HepG2 (cell line): ENCODE data around the gene ZDHHC7. TPM values are rescaled to one million over a fixed set of nuclear protein-coding genes. Genes with fewer than 3 reads are reported as not detected.

Experiments
- ATAC-seq: fragments of 200-7000 bp; cut with Tn5 transposase; 3 replicates; pipeline ENCODE4 v1.9.1; 2020; ENCODE audit warnings: mild to moderate bottlenecking, moderate library complexity
- BruUV-seq: library from RNA; stranded (reverse); fragments of 400-500 nt; replicated peaks from 2 replicates; lab custom pipeline; 2021; lab: Mats Ljungman, UMichigan
- CTCF ChIA-PET: fragments of 300-600 bp; formaldehyde crosslinking; extraction: SDS; loops from one replicate; lab custom pipeline; 2021; ENCODE audit warnings: low total read pairs, inconsistent platforms, low intra/inter-chr PET ratio; lab: Yijun Ruan, JAX
- POLR2A ChIA-PET: fragments of 350-600 bp; sonication (Branson Sonifier 250); formaldehyde crosslinking; loops from one replicate; lab custom pipeline; 2020; ENCODE audit warnings: antibody characterized with exemption, inconsistent platforms; lab: Yijun Ruan, JAX
- DNase-seq: peaks from one replicate; pipeline ENCODE4 v3.0.0-alpha.2; 2015; ENCODE audit warnings: low spot score
- FAIRE-seq: peaks from 3 replicates; lab custom pipeline; 2011; peaks lifted over from hg19 to GRCh38; lab: Jason Lieb, UNC
- H2AFZ ChIP-seq: one replicate; pipeline ENCODE4 v1.6.1; 2011; ENCODE audit warnings: low read length, inconsistent platforms
- H3K27ac ChIP-seq: fragments of 300-600 bp; 3 replicates; pipeline ENCODE4 v1.8.0; 2011; ENCODE audit warnings: mixed run types, mild to moderate bottlenecking, mixed read lengths, low read length, inconsistent platforms; ENCODE audit not compliant: insufficient read depth; ENCODE audit errors: extremely low read length
- H3K27me3 ChIP-seq, 2 experiments: fragments of 200-600 bp in 1 of 2; 2 replicates in 1 of 2; 3 replicates in 1 of 2; pipeline versions ENCODE4 v1.6.0 to v1.8.0; 2011; ENCODE audit warnings: low read length in 2 of 2, mild to moderate bottlenecking in 2 of 2, moderate library complexity in 2 of 2, inconsistent platforms in 1 of 2; ENCODE audit not compliant: insufficient read depth in 2 of 2, control insufficient read depth in 1 of 2
- H3K36me3 ChIP-seq, 2 experiments: fragments of 200-600 bp in 1 of 2; replicated peaks in 1 of 2; 2 replicates in 1 of 2; 3 replicates in 1 of 2; pipeline versions ENCODE4 v1.5.1 to v1.8.0; 2011; ENCODE audit warnings: low read length in 2 of 2, inconsistent platforms in 1 of 2; ENCODE audit not compliant: insufficient read depth in 2 of 2, control insufficient read depth in 1 of 2
- H3K4me1 ChIP-seq: 2 replicates; pipeline ENCODE4 v1.5.1; 2012; ENCODE audit warnings: low read length, inconsistent platforms; ENCODE audit not compliant: insufficient read depth
- H3K4me2 ChIP-seq: 2 replicates; pipeline ENCODE4 v1.6.0; 2011; ENCODE audit warnings: low read depth, low read length, inconsistent platforms
- H3K4me3 ChIP-seq, 3 experiments: fragments of 200-600 bp in 1 of 3; sonication (generic), shearing (Covaris generic) in 1 of 3; replicated peaks in 1 of 3; 2 replicates each; pipeline ENCODE4 v1.5.1; 2011 to 2016; ENCODE audit warnings: low read length in 3 of 3, inconsistent platforms in 2 of 3, low read depth in 2 of 3, mild to moderate bottlenecking in 2 of 3, control low read depth in 1 of 3, mixed read lengths in 1 of 3; ENCODE audit not compliant: insufficient read depth in 1 of 3
- H3K79me2 ChIP-seq: one replicate; pipeline ENCODE4 v1.6.1; 2011; ENCODE audit warnings: low read length, inconsistent platforms; ENCODE audit not compliant: insufficient read depth
- H3K9ac ChIP-seq: 2 replicates; pipeline ENCODE4 v1.6.0; 2011; ENCODE audit warnings: mild to moderate bottlenecking, low read depth, low read length, inconsistent platforms; ENCODE audit not compliant: insufficient read depth
- H3K9me3 ChIP-seq: 2 replicates; pipeline ENCODE4 v1.5.1; 2012; ENCODE audit warnings: mild to moderate bottlenecking, low read length
- H4K20me1 ChIP-seq: 2 replicates; pipeline ENCODE4 v1.6.0; 2011; ENCODE audit warnings: inconsistent platforms, mild to moderate bottlenecking, low read length, moderate library complexity; ENCODE audit not compliant: insufficient read depth
- ARNT2 ChIP-seq: sonication (generic); formaldehyde crosslinking; IDR thresholded peaks from 2 replicates; pipeline ENCODE4 v1.8.0; 2022; ENCODE audit warnings: mild to moderate bottlenecking, low read depth, missing genetic modification reagents, moderate library complexity
- CBX1 ChIP-seq: IDR thresholded peaks from one replicate; pipeline ENCODE4 v1.6.1; 2016; ENCODE audit warnings: antibody characterized with exemption, low read depth
- ERF ChIP-seq: IDR thresholded peaks from 2 replicates; pipeline ENCODE4 v1.6.1; 2018; ENCODE audit warnings: missing biosample characterization, missing genetic modification reagents
- KDM6A ChIP-seq: IDR thresholded peaks from 2 replicates; pipeline ENCODE4 v1.6.1; 2016; ENCODE audit warnings: low read depth
- NPAS2 ChIP-seq: sonication (generic); formaldehyde crosslinking; IDR thresholded peaks from 2 replicates; pipeline ENCODE4 v1.8.0; 2022; ENCODE audit warnings: mild to moderate bottlenecking, missing genetic modification reagents, borderline replicate concordance
- PHF8 ChIP-seq: sonication (generic); formaldehyde crosslinking; IDR thresholded peaks from 2 replicates; pipeline ENCODE4 v1.5.0; 2020; ENCODE audit warnings: missing genetic modification reagents
- SMC3 ChIP-seq: IDR thresholded peaks from 2 replicates; pipeline ENCODE4 v1.6.1; 2011; ENCODE audit warnings: low read length, improper control_type of control experiment
- STAG1 ChIP-seq: sonication (generic); formaldehyde crosslinking; IDR thresholded peaks from 2 replicates; pipeline ENCODE4 v1.4.0; 2020; ENCODE audit warnings: missing genetic modification reagents
- TSC22D2 ChIP-seq: sonication (generic); formaldehyde crosslinking; IDR thresholded peaks from 2 replicates; pipeline ENCODE4 v1.5.1; 2020; ENCODE audit warnings: missing genetic modification reagents, mild to moderate bottlenecking, borderline replicate concordance
- ZBTB38 ChIP-seq: sonication (generic); formaldehyde crosslinking; IDR thresholded peaks from 2 replicates; pipeline ENCODE4 v1.5.1; 2020; ENCODE audit warnings: mild to moderate bottlenecking, missing genetic modification reagents
- ZNF598 ChIP-seq: sonication (generic); formaldehyde crosslinking; IDR thresholded peaks from 2 replicates; pipeline ENCODE4 v1.5.1; 2020; ENCODE audit warnings: mild to moderate bottlenecking, missing genetic modification reagents, borderline replicate concordance
- ZNF607 ChIP-seq: sonication (generic); formaldehyde crosslinking; IDR thresholded peaks from 2 replicates; pipeline ENCODE4 v1.5.1; 2020; ENCODE audit warnings: missing genetic modification reagents, mild to moderate bottlenecking, borderline replicate concordance
- ZNF713 ChIP-seq: sonication (generic); formaldehyde crosslinking; IDR thresholded peaks from 2 replicates; pipeline ENCODE4 v1.4.0; 2020; ENCODE audit warnings: mild to moderate bottlenecking, missing genetic modification reagents
- ZNF816 ChIP-seq: sonication (generic); formaldehyde crosslinking; IDR thresholded peaks from 2 replicates; pipeline ENCODE4 v1.8.0; 2022; ENCODE audit warnings: missing genetic modification reagents, mild to moderate bottlenecking, borderline replicate concordance
- ZNF891 ChIP-seq: sonication (generic); formaldehyde crosslinking; IDR thresholded peaks from 2 replicates; pipeline ENCODE4 v1.5.0; 2020; ENCODE audit warnings: mild to moderate bottlenecking, missing genetic modification reagents
- WGBS: methylation state at CpG from one replicate; pipeline ENCODE4 v1.1.6; 2017; ENCODE audit warnings: low lambda C conversion rate; 5-methylcytosine and 5-hydroxymethylcytosine counted together
- in situ Hi-C: cut with HindIII; loops from 2 replicates; pipeline ENCODE4 v1.10.0; 2017; ENCODE audit warnings: low pct_unique_long_range_greater_than_20kb; ENCODE audit not compliant: extremely low pct_ligation_motif_present
- intact Hi-C: fragments of 100-400 bp; cut with micrococcal nuclease; formaldehyde crosslinking; loops from one replicate; pipeline ENCODE4 v1.10.0; 2022; ENCODE audit not compliant: unreplicated experiment
- polyA plus RNA-seq, 8 experiments: library from polyadenylated mRNA; depleted of rRNA in 3 of 8; stranded (reverse) in 7 of 8; unstranded in 1 of 8; fragments of >200 nt; fragmentation: Illumina TruSeq in 4 of 8; extraction: Trizol in 4 of 8; gene quantifications; 2 replicates each; pipeline versions ENCODE4 v1.2.1 to v1.2.3, GENCODE V29; 2011 to 2016; ENCODE audit warnings: low read depth in 4 of 8, missing spikeins in 1 of 8, mixed read lengths in 1 of 8; ENCODE audit not compliant: insufficient read depth in 1 of 8
- total RNA-seq, 5 experiments: library from RNA; depleted of rRNA; stranded (reverse); fragments of >200 nt; fragmentation: Illumina TruSeq; extraction: Trizol; gene quantifications; 2 replicates each; pipeline ENCODE4 v1.2.3, GENCODE V29; 2016; ENCODE audit warnings: low read depth in 1 of 5
- TF ChIP-seq, protein P1 (sequence below): sonication (generic); formaldehyde crosslinking; conservative IDR thresholded peaks from 2 replicates; pipeline ENCODE4 v1.4.0; 2020; ENCODE audit warnings: missing genetic modification reagents
- TF ChIP-seq, protein P2 (sequence below), 2 experiments: sonication (generic) in 1 of 2; formaldehyde crosslinking in 1 of 2; IDR thresholded peaks; 2 replicates each; pipeline versions ENCODE4 v1.4.0 to v1.6.1; 2016 to 2020; ENCODE audit warnings: borderline replicate concordance in 1 of 2, low read depth in 1 of 2, mild to moderate bottlenecking in 1 of 2, missing genetic modification reagents in 1 of 2

The ZDHHC7 gene
- total and polyA plus RNA-seq, 2 of the 13 experiments (the other 11 are each of a cell fraction or from before 2014, with no cell fraction given): 46.8 to 67.6 TPM

DNA sequence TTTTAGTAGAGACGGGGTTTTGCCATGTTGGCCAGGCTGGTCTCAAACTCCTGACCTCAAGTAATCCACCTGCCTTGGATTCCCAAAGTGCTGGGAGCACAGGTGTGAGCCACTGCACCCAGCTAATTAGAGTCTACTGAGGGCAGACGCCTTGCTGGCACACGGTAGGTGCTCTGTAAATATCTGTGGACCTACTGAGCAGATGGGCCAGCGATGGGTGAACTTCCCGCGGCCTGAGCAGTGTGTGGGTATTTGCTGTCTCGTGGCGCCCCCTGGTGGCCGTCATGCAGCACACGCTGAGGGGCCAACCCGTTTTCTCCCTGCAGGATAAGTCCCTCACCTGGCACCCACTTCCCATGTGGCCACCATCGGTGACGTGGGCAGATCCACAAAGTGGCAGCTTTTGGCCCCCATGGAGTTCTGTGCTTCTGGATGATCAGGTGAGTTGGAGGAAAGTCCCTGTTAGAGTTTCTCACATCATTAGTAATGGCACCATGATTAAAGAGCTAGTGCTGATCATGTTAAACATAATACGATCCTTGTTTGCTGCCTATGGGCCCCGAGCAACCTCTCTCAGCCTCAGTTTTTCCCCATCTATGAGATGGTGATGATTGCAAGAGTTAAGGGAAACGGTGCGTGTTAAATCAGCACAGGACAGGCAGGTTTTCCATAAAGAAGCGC is 40.7 kb downstream of the ZDHHC7 start:
- no peaks in the 10 kb centered on the region for H4K20me1 ChIP-seq
- WGBS: 32% methylated on average over 11 of the region's 18 CpGs
- H3K9ac ChIP-seq: no peak overlapping the region
- no peaks in the 10 kb centered on the region for H3K79me2 ChIP-seq
- ATAC-seq: peak; percentile 95
- intact Hi-C loops (loop anchor here (1.0 to 2.0 kb wide), 3 partner anchors 18 to 216 kb away; no protein-coding TSS in a partner anchor), in situ Hi-C loops (loop anchor here (5.0 kb wide), 1 partner anchor 213 kb away; no protein-coding TSS in a partner anchor)
- ChIA-PET CTCF (interaction anchor here (0.8 to 3.9 kb wide), 7 partner anchors 12 to 232 kb away, joined by 3 to 49 read pairs (median 7); no protein-coding TSS in a partner anchor), POLR2A (interaction anchor here (0.7 to 1.2 kb wide), 3 partner anchors 24 to 217 kb away, joined by 3 to 4 read pairs (median 3); no protein-coding TSS in a partner anchor)
- no peak overlapping the region for H3K27ac ChIP-seq
- DNase-seq: peak; percentile 73
- BruUV-seq: no TSS peak
- peaks cover 8 to 19% of the 10 kb centered on the region in 2 experiments for H3K36me3 ChIP-seq
- no peak overlapping the region for H2AFZ ChIP-seq
- no peak overlapping the region for H3K4me2 ChIP-seq
- no peak overlapping the region for H3K4me3 ChIP-seq
- peaks cover 7% of the 10 kb centered on the region for H3K4me1 ChIP-seq
- H3K27me3 ChIP-seq: peaks cover 0 to 14% of the 10 kb centered on the region in 2 experiments; a peak in 2 of 5 replicates
- peak; percentile 83 for FAIRE-seq
- no peaks in the 10 kb centered on the region for H3K9me3 ChIP-seq
- TF ChIP-seq KDM6A: no peak
- TF ChIP-seq TSC22D2 (CRISPR knock-in tag): peak; percentile 51; the same call in 1 of the 2 replicates
- peak; percentile 53; the same call in 1 of the 2 replicates for TF ChIP-seq ZNF816 (CRISPR knock-in tag)
- 0 out of 2 replicates have a peak, but pooled peaks have one; percentile 36 for TF ChIP-seq ERF (CRISPR knock-in tag)
- peak; percentile 80 for TF ChIP-seq SMC3
- peak; percentile 53; the same call in 1 of the 2 replicates for TF ChIP-seq ZNF891
- peak; percentile 44; the same call in 1 of the 2 replicates for TF ChIP-seq ZBTB38 (CRISPR knock-in tag)
- 0 out of 2 replicates have a peak, but pooled peaks have one; percentile 22 for TF ChIP-seq ZNF607 (CRISPR knock-in tag)
- TF ChIP-seq STAG1 (CRISPR knock-in tag): peak; percentile 96
- TF ChIP-seq ZNF598: 0 out of 2 replicates have a peak, but pooled peaks have one; percentile 23
- TF ChIP-seq NPAS2 (CRISPR knock-in tag): no peak
- TF ChIP-seq, protein P1, sequence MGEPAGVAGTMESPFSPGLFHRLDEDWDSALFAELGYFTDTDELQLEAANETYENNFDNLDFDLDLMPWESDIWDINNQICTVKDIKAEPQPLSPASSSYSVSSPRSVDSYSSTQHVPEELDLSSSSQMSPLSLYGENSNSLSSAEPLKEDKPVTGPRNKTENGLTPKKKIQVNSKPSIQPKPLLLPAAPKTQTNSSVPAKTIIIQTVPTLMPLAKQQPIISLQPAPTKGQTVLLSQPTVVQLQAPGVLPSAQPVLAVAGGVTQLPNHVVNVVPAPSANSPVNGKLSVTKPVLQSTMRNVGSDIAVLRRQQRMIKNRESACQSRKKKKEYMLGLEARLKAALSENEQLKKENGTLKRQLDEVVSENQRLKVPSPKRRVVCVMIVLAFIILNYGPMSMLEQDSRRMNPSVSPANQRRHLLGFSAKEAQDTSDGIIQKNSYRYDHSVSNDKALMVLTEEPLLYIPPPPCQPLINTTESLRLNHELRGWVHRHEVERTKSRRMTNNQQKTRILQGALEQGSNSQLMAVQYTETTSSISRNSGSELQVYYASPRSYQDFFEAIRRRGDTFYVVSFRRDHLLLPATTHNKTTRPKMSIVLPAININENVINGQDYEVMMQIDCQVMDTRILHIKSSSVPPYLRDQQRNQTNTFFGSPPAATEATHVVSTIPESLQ (CRISPR knock-in tag): no peak
- 0 out of 2 replicates have a peak, but pooled peaks have one; percentile 60 for TF ChIP-seq ZNF713 (CRISPR knock-in tag)
- TF ChIP-seq, protein P2, sequence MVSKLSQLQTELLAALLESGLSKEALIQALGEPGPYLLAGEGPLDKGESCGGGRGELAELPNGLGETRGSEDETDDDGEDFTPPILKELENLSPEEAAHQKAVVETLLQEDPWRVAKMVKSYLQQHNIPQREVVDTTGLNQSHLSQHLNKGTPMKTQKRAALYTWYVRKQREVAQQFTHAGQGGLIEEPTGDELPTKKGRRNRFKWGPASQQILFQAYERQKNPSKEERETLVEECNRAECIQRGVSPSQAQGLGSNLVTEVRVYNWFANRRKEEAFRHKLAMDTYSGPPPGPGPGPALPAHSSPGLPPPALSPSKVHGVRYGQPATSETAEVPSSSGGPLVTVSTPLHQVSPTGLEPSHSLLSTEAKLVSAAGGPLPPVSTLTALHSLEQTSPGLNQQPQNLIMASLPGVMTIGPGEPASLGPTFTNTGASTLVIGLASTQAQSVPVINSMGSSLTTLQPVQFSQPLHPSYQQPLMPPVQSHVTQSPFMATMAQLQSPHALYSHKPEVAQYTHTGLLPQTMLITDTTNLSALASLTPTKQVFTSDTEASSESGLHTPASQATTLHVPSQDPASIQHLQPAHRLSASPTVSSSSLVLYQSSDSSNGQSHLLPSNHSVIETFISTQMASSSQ (IDR thresholded peaks at IDR 0.05; ENCODE audit: low read depth): no peak
- TF ChIP-seq, protein P2 (CRISPR knock-in tag; IDR thresholded peaks at IDR 0.05; ENCODE audit: borderline replicate concordance): no peak
- TF ChIP-seq ARNT2 (CRISPR knock-in tag): 0 out of 2 replicates have a peak, but pooled peaks have one; percentile 24
- TF ChIP-seq CBX1: peak; percentile 40
- no peak for TF ChIP-seq PHF8 (CRISPR knock-in tag)
